GM18505 (cell line): ENCODE results near the gene NKX2-4.
"Not testable (repeated sequence)": the region's sequence is repeated elsewhere in the genome, so short reads cannot be mapped to it uniquely, and the experiment has no call there.

ENCODE experiments used
- ATAC-seq: cut with Tn5 transposase; IDR thresholded peaks from one replicate; pipeline ENCODE4 v1.9.1; 2021; ENCODE audit not compliant: unreplicated experiment
- POLR2A ChIP-seq: IDR thresholded peaks from 4 replicates; pipeline ENCODE4 v1.6.1; 2011; ENCODE audit warnings: borderline replicate concordance; ENCODE audit not compliant: insufficient read depth, insufficient read length; ENCODE audit errors: extremely low read depth

The NKX2-4 gene

DNA sequence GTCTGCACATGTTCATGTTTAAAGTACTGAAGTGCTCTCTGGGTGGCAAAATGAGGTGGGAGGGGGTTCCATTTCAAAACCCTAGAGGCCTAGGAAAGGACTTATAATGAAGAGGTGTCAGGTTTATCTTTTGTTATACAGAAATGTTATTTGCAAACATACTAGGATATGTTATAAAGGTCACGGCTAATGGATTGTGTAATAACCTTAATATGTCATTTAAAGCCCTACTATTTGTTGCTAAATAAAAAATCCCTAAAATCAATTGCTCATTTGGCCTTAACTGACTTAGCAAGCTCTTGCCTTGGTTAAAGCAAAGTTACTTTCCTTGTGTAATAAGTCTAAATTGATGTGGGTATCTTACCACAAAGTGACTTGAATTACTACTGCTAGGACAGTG is 8.8 kb downstream of the NKX2-4 start:
- TF ChIP-seq POLR2A = no peak
- no peak for ATAC-seq

DNA sequence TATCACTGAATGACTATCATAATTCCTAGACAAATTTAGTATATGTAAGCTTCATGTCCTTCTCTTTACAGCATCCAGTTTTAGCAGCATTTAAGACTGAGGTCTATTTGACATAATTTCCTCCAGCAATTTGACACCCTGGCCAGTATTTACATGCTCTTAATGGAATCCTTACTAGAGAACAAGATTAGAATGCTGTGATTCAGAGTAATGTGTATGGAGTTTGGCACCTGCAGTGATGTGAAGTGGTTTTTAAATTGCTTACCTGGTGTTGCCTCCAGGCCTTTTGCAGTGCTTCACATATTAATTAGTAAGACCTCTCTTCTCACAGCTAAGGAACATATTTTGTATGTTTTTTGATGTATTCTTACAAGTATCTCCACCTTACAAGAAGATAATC is 9.8 kb downstream of the NKX2-4 start:
- no peak for TF ChIP-seq POLR2A
- ATAC-seq = no peak

DNA sequence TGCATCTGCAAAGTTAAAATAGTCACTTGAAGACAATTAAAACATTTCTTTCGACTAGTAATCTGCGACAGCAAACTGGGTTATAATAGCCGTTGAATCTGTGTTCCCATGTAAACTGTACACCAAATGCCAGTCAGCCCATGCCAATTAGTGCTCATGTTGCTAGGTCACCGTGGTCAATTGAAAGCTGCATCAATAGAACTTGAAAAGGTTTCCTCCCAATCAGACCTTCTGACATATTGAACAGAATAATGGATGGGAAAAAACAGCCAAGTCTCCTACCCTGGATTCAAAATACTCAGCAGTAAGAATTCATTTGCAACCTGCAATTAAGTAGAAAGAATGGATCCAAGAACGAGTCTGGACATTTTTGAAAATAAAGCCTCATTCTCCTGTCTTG is 11.2 kb downstream of the NKX2-4 start:
- TF ChIP-seq POLR2A = no peak
- no peak for ATAC-seq

DNA sequence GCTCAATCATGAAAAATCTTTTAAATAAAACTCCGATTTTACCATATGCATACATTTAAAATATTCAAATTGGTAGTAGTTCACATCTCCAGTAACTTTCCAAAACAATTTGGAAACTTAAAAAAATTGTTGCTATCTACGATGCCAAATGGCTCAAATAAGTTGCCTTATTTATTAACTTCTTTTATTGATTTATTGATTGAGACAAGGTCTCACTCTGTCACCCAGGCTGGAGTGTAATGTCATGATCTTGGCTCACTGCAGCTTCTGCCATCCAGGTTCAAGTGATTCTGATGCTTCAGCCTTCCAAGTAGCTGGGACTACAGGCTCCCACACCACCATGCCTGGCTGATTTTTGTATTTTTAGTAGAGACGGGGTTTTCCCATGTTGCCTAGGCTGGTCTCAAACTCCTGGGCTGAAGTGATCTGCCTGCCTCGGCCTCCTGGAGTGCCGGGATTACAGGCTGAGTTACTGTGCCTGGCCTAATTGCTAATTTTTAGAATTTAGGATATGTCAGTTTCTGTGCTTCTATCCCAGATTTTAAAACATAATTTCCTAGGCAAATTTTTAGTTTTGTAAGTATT is 12.9 kb downstream of the NKX2-4 start:
- TF ChIP-seq POLR2A = no peak
- no peak for ATAC-seq

DNA sequence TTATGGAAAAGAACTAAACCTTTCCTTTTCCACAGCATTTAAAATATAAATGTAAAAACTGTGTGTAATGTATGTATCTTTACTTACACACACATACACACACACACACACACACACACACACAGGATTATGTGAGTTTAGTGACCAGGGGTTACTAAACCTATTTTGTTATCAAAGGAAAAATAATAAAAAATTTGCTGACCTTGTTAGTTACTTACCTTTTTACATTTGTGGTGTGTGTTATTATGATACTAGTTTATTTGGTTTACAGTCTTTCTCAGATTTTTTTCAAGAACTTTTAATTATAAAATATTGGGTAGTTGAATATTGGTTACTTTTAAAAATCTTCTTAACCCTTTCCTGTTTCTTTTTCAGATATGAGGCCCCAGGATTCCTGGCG is 15.7 kb downstream of the NKX2-4 start:
- ATAC-seq = no peak

DNA sequence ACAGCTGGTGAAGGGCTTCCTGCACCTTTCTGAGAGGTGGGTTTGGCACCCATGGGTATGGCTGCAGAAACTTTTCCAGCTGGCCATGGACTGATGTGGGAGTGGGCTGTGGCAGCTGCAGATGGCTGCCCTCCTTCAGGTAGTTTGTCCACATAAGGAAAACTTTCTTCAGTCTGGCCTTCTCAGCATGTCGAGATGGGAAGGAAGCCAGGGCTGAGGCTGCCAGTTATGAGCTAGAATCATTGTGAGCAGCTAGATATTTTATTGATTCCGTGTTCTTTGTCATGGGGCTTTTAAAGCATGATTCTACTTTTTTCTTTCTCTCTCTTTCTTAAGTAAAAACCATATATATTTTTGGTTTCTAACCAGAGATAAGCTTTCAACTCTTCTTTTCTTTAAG is 16.6 kb downstream of the NKX2-4 start:
- no peak for TF ChIP-seq POLR2A
- no peak for ATAC-seq

More for the DNA sequence above, 15.7 kb downstream of the NKX2-4 start:
- TF ChIP-seq POLR2A = no peak

DNA sequence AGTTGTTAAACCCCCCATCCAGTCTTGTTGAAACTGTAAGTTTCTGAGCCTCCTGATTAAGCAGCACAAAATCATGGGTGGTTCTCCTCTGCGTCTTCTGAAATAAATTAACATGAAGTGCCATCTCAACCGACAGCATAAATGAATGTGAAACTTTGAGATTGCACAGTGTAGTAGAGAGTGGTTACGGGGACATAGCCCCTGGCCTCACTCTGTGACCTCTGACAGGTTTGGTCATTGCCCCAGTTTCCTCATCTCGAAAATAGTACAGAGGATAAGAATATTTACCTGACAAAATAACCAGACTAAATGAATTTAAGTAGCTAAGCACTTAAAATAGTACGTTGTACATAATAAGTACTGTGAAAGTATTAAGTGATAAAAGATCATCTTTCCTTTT is 19.1 kb downstream of the NKX2-4 start:
- TF ChIP-seq POLR2A = no peak

DNA sequence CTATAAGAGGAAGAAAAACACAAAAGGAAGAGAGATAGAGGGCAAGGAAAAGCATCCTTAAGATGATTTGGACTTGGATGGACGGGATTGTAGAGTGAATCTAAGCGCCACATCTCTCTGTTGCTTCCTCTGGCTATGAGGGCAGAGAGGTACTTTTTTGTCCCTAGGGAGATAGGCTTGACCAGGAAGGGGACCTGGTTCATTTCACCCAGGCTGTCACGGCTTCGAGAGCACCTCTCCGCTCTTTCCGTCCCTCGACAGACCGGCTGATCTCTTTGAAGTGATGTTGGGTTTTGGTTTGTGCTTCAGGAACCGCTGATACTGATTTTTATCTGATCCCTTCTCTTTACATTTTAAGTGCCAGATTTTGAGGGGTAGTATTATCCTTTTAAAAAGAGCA is 19.6 kb downstream of the NKX2-4 start:
- TF ChIP-seq POLR2A = no peak
- no peak for ATAC-seq

More for the DNA sequence above, 19.1 kb downstream of the NKX2-4 start:
- no peak for ATAC-seq

DNA sequence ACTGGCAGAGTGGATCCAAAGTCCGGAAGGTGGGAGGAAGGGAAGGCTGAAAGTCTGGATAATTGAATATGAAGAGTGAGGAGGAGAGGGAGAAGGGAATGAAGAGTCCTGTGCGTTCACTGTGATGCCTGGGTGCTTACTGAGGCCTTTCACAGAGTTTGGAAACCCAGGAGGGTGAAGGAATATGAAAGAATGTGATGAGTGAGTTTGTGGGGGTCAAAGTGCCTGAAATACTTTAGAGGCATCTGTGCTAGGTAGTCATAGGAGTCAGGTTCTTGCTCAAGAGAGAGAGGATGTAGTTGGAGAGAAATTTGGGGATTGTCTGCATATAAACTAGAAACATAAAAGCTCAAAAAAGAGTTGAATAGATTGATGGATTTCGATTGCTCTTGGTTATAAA is 20.7 kb downstream of the NKX2-4 start:
- TF ChIP-seq POLR2A = no peak
- ATAC-seq = no peak

DNA sequence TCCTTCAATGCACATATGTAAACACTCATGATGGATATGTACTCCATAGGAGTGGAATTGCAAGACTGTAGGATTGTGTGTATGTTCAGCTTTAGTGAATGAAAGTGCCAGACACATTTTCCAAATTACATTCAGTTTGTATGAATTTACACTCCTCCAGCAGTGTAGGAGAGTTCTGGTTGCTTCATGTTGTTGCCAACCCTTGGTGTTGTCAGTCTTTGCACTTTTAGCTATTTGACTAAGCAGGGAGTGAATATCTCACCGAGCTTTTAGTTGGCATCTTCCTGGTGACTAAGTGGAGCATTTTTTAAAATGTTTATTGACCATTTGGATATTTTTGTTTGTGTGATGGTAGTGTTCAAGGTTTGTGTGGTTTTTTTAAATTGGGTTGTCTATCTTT is 23.9 kb downstream of the NKX2-4 start:
- TF ChIP-seq POLR2A = no peak
- no peak for ATAC-seq

DNA sequence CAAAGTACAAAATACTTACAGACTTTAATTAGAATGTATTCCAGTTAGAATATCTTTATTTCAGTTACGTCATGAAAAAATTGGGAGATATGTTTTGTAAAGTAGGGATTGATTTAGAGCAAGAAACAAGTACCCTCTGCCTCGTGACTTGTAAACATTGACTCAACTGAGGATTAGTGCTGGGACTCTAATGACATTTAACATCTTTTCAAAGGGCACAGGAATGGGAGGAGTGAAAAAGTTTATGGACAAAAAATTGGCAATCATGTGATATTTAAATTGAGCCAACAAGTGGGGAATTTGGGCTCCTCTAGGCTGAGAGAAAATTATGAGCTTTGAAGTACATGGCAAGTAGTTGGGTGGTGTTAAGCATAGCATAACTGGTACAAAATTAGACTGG is 25.3 kb downstream of the NKX2-4 start:
- TF ChIP-seq POLR2A = no peak
- no peak for ATAC-seq

DNA sequence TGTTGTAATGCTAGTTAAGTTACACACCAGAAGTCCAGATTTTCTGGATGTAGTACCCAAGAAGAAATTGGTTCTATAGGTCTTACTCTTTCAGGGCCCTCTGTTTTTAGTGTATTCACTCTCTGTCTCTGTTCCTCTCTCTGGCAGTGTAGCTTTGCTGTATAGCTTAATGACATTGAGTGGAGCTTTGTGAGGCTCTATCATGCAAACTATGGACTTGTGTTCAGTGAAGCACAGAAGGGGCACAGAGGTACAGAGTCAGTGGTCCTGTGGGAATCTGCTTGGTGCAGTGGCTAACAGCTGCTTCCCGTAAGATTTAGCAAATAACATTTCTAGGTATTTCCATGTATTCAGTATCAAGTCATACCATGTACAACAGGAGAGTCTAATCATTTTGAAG is 26.1 kb downstream of the NKX2-4 start:
- no peak for ATAC-seq
- no peak for TF ChIP-seq POLR2A

DNA sequence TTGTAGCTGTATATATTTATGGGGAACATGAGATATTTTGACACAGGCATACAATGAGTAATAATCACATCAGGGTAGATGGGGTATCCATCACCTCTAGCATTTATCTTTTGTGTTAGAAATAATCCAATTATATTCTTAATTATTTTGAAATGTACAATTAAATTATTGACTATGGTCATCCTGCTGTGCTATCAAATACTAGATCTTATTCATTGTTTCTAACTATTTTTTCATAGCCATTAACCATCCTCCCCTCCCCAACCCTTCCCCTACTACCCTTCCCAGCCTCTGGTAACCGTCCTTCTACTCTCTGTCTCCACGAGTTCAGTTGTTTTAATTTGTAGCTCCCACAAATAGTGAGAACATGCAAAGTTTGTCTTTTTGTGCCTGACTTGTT is 28.5 kb downstream of the NKX2-4 start:
- no peak for ATAC-seq
- no peak for TF ChIP-seq POLR2A

DNA sequence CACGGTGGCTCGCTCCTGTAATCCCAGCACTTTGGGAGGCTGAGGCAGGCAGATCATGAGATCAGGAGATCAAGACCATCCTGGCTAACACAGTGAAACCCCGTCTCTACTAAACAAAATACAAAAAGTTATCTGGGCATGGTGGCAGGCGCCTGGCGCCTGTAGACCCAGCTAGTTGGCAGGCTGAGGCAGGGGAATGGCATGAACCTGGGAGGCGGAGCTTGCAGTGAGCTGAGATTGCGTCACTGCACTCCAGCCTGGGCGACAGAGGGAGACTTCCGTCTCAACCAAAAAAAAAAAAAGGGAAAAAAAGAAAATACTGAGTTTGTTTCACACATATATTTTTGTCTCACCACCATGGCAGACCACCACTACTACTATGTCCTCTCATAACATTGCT is 31.1 kb downstream of the NKX2-4 start:
- ATAC-seq = not testable (repeated sequence)

DNA sequence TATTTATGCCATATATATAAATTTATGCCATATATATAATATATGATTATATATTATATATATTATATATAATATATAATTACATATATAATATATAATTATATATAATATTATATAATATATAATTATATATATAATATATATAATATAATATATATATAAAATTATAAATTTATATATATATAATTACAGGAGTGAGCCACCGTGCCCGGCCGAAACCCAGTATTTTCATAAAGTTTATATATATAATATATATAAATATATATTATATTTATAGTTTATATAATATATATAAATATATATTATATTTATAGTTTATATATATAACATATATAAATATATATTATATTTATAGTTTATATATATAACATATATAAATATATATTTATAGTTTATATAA is 31.6 kb downstream of the NKX2-4 start:
- ATAC-seq = no peak
- no peak for TF ChIP-seq POLR2A
